UCSD-AML1 (cell line): Measurements from ENCODE around the gene EFHD2.
"Not testable (repeated sequence)": the region's sequence is repeated elsewhere in the genome, so short reads cannot be mapped to it uniquely, and the experiment has no call there.

Experiments used
- DNase-seq: peaks from one replicate; lab custom pipeline; 2025; ENCODE audit not compliant: unreplicated experiment; lab: John Stamatoyannopoulos, UW

The EFHD2 gene, protein sequence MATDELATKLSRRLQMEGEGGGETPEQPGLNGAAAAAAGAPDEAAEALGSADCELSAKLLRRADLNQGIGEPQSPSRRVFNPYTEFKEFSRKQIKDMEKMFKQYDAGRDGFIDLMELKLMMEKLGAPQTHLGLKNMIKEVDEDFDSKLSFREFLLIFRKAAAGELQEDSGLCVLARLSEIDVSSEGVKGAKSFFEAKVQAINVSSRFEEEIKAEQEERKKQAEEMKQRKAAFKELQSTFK

DNA sequence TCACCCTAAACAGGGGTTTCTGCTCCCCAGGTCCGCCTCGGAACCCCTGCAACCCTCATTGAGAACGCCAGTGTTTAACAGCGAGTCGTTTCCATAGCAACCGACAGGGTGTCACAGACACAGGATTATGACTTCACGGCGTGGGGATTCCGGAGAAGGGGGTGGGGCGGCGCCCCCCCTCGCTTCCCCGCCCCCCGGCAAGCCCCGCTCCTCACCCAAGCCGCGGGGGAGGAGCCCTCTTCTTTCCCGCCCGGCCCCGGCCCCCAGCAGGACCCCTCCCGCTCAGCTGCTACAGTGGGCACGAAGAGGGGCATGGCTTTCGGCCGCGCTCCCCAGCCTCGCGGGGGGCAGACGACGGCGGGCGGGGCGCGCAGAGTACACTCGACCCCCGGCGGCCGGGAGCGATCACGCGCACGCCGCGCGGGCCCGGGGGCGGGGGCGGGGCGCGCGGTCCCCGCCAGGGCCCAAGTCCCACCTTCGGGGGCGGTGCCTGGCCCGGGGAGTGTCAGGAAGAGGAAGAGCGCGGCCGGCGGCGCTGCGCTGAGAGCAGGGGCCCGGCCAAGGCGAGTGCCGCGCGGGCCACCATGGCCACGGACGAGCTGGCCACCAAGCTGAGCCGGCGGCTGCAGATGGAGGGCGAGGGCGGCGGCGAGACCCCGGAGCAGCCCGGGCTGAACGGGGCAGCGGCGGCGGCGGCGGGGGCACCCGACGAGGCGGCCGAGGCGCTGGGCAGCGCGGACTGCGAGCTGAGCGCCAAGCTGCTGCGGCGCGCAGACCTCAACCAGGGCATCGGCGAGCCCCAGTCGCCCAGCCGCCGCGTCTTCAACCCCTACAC, at the start of gene EFHD2:
Gene EFHD2, plus strand, starts transcription at position 501 of the 835 bp plus-strand sequence. Its CDS starts 84 bp downstream, at position 585.
- DNase-seq, result peak; percentile 82

DNA sequence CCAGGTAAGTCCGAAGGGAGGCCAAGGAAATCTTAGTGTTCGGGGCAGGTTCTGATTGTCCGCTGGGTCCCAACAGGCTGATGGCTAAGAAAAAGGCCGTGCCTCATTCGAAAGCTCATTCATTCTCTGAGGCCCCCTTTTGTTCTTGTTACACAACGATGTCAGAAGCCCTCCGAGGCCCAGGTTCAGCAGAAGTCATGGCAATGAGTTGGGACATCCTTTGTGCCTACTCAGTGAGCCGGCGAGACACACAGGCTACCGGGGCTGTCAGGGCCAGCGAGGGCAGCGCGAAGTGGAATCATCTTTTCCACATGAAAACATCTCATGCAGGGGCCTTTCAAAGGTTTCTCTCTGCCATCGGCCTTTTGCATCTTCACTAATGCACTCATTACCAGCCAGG, 49.0 kb upstream of the EFHD2 start:
- no peak for DNase-seq

DNA sequence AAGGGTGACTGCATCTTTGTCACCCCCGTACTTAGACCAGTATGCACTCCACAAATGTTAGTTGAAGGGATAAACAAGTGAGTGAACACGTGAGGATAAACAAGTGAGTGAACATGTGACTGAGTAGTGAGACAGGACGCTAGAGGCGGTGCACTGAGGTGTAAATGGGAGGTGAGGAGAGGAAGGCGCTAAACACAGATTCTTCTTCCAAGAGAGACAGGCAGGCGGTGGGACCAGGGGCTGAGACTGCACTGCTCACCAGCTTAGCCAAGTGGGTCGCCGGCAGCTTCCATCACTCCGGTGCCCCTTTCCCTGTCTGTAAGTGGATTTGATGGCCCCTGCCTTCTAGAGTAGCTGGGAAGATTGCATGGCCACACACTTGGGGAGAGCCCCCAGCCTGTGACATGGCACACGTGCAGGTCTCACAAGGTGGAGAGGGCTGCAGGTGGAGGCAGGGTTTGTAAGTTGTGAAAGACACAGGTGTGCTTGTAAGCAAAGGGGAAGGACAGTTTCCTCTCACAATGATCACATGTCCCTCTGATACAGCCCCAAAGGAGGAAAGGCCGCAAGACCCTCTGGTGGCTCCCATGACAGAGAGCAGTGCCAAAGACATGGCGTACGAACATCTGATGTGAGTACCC, 47.5 kb upstream of the EFHD2 start:
- DNase-seq, result no peak

DNA sequence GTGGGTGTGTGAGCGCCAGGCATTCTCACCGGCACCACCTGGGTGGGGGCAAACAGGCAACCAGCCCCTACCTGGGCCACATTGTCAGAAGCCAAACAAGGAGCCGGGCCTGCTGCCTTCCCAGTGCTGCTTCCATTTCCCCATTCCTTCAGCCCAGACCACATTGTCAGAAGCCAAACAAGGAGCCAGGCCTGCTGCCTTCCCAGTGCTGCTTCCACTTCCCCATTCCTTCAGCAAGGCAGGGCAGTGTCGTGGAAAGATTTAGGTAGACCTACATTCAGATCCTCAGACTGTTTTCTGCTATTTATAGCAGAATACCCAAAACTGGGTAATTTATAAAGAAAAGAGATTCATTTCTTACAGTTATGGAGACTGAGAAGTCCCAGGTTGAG, 47.0 kb upstream of the EFHD2 start:
- peak; percentile 19 for DNase-seq

DNA sequence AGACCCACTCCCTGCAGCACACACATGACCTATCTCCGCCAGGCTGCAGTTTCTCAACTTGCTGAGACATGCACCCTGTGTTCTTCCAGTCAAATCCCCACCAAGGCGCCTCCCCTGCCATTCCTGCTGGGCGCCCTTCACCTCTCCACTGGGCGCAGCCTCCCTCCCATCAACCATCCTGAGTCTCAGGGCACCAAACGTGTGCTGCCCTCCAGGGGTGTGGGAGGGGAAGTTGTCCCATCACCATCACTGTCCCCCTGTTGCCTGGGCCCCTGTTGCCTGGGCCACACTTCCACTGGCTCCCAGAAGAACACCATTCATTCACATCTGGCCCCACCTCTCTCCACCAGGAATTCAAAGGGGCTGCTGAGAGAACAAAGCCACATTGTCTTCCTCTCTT, 44.9 kb upstream of the EFHD2 start:
- peak; percentile 48 for DNase-seq

DNA sequence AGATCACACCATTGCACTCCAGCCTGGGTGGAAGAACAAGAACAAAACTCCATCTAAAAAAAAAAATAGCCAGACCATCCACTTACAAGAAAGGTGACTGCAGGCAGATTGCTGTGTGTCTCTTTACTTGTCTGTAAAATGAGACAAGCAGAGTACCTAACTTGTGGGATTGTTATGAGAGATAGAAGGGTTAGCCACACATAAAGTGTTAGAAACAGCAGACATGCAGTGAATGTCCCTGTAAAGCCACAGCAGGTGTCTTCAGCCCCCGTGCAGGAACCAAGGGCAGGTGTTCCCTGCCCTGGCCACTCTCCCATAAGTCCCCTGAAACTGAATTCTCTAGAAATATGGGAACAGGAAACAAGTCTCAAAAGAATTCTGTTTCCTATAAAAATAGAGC, 40.8 kb upstream of the EFHD2 start:
- DNase-seq, result no peak

DNA sequence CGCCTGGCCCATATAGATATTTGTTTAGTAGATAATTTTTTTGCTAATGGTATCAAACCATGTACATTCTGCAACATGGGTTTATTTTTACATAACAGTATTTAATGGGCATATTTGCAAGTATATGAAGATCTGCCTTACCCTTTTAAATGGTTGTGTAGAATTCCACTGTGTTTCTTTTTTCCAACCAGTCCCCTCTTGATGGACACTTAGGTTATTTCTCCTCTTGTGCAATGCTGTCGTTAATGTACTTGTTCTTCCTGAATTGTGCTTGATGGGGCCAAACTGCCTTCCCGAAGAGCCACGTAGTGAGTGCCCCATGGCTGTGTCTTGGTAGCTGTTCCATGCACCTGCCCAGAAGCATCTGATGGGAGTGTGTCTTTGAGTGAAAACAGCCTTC, 39.4 kb upstream of the EFHD2 start:
- DNase-seq, result no peak

DNA sequence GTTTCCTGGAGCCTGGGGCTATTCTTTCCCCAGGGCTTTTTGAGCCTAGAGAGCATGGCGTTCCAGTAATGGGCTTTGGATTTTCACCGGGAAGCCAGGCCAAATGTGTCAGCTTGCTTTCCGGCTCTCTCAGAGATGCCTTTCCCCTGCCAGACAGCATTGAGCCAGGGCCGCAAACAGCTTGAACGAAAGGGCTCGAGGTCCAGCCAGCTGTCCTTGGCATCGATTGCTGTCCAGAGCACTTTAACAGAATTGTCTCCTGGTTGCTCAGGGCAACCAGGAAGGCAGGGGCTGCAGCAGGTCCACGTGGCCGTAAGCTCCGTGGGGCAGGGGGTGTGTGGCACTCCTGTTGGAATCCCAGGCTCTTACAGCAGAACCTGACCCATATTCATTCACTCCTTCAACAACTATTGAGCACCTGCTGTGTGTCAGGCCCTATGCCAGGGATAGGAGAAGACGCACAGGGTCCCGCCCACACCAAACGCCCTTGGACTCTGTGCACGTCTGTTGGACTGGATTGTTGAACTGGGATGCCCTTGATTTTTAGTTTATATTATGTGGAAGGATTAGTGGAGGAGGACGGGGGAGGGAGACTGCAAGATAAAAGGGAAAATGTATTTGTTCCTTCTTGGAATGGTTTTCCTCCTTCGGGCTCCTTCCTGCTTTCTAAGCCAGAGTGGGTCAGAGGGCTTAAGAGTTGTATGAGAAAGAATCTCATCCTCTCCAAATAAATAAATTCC, 38.7 kb upstream of the EFHD2 start:
- no peak for DNase-seq

DNA sequence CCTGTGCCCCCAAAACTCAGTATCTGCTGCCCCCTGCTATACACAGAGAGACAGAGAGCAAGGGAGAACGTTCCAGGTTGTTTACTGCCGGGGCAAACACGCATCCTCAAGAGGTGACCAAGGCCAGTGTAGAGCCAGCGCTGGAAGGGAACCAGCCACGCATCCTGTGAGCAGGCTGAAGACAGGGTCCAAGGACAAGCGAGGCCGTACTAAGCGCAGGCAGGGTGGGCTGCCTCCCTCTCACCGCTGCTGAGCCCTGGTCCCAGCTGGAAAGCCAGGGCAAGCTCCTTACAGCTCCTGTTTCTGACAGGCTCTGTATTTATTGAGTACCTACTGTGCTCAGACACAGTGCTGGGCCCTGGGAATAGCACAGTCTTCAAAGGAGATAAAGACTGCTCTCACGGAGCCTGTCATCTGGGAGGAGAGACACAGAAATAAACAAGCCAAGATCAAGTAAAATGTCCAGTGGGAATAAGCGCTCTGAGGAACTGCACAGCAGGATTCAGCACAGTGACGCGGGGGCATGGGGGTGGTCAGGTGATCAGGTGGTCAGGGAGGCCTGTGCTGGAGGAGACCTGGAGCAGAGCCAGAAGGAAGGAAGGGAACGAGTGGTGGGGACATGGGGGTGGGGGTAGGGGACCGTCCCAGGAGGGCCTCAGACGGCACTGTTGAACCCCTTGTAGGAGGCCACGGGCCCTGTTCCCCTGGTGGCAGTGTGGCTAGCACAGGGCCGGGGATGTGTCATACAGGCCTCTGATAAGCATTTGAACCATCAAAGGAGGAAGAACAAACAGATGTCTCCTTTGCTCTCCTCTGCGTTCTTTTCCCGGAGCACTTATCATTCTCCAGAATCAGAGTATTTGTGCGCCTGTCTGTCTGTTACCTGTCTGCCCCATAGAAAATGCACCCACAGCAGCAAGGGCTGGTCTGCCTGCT, 37.8 kb upstream of the EFHD2 start:
- DNase-seq, result no peak

DNA sequence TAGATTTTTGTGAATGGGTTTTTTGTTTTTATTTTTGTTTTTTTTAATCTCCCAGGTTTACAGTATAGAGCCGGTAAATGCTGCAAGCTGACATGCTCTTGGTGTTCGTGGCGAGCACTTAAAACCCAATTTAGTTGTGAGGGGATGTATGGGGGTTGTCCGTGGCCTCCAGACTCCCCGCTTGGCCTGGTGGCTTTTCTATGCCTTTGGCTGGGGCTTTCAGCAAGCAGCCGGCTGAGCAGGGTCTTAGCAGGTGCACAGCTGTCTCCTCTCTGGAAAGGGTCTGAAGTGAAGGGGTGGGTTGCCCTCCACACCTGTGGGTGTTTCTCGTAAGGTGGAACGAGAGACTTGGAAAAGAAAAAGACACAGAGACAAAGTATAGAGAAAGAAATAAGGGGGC, 31.0 kb upstream of the EFHD2 start:
- no peak for DNase-seq

DNA sequence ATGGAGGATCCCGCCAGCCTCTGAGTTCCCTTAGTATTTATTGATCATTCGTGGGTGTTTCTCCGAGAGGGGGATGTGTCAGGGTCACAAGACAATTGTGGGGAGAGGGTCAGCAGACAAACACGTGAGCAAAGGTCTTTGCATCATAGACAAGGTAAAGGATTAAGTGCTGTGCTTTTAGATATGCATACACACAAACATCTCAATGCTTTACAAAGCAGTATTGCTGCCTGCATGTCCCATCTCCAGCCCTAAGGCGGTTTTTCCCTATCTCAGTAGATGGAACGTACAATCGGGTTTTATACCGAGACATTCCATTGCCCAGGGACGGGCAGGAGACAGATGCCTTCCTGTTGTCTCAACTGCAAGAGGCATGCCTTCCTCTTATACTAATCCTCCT, 30.5 kb upstream of the EFHD2 start:
- DNase-seq, result not testable (repeated sequence)

DNA sequence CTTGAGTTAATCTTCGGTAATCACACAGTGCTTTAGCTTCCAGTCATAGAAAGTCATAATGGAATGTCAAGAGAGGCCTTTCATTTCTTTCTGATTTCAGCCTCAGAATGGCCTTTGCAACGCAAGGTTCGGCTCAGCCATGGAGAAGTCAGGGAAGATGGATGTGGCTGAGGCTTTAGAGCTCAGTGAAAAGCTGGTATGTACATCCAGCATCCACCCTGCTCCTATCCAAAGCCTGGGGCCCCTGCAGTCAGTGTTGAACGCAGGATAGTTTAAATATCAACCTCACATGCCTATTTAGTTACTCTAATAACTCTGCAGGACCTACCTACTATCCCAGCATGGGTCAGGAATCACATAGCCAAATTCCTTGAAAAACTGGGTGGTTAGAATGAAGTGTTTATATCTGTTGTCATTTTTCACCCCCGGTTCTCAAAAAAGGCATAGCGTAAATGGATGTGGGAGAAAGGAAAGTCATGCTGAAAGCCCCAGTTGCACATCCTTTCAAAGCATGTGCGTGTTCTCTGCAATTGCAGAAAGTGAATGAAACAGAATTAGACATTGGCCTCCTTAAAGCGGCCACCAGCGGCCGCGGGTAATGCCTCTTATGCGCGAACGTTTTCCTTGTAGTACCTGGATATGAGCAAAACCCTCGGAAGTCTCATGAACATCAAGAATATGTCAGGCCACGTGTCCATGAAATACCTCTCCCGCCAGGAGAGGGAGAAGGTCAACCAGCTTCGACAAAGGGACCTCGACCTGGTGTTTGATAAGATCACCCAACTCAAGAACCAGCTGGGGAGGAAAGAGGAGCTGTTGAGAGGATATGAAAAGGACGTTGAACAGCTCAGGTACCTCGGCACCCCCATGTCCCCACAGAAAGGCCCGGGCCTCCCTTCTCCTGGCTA, 28.8 kb upstream of the EFHD2 start:
- DNase-seq, result no peak

DNA sequence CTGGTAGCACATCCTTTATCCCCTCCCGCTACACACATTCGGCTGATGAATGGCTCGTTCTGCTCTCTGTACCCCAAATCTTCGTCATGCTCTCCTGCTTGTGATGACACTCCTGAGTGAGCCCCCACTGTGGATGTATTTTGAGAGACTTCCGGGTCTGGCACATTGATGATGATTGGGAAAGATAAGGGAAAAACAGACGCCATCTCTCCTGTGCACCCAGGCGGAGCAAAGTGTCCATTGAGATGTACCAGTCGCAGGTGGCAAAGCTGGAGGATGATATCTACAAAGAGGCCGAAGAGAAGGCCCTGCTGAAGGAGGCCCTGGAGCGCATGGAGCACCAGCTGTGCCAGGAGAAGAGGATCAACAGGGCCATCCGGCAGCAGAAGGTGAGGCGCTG, 27.9 kb upstream of the EFHD2 start:
- no peak for DNase-seq

DNA sequence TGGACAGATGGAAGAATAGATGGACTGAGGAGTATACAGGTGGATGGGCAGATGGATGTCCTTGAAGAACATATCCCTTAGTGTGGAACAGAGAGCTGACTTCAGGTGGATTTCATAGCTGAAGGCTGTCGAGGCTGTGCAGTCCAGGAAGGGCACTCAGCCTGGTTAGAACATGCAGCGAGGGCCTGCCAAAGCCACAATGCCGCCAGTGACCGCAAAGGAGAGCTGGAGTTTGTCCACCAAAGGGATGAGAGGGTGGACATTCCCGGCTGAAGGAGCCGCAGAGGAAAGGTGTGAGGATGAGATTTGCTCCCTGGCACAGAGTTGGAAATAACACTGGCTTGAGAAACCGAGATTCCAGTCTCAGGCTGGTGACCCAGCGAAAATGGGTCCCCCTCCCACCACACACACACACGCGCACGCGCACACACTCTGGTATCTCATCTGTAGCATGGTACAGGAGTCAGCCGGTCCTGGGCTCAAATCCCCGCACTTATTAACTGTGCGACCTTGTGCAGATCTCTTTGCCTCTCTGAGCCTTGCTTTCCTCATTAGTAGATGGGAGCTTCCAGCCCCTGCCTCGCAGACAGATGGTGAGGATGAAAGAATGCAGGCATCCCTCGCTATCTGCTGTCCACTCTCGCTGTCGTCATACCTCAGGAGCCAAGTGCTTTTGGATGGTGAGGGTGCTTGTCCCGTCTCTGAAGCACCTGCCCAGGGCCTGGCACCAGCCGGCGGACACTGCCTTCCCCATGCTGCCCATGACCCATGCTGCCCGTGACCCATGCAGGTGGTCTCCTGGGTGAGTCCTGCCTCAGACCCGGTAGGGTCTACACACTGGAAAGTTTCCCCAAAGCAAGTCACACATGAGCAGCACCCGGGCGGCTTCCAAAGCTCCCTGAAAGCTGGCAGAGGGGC, 26.8 kb upstream of the EFHD2 start:
- DNase-seq, result no peak

DNA sequence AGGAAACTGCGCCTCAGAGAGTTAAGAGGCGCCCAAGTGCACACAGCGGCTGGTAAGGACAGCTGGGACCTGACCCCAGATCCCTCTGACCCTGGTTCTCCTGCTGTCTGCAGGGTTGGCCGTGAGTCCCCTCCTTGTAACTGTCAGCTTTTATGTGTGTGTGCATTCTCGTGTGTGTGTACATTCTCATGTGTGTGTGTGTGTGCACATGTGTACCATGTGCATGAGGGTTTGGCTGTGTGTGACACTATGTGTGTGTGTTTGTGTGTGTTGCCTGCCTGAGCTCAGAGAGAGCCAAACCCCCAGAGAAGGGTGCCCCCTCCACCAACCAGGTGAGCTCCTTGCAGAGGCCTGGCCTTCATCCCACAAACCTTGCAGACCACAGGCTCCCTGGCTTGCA, 25.9 kb upstream of the EFHD2 start:
- DNase-seq, result no peak

DNA sequence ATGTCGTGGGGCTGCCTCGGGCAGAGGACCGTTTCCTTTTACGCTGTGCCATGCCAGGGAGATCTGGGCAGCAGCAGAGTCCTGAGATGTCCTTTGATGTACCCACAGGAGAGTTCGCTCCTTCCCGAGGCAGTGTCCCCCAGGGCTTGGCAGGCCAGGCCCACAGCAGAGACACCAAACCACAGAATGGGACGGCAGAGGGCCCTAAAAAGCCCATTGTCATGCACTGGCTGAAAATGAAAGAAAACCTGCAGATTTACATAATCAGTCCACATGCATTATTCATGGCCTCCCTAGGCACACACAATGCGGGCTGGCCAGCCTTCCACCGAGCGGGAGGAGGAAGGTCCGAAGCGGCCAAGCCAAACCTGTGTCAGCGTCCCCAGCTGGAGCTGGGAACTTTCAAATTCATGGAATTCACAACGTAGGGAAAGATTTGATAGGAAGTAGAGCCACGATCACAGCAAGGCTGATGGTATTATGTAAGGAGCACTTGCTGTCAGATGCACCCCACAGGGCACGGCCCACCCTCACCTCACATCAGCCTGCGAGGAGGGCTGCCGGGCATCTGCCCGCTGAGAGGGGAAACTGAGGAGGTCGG, 25.3 kb upstream of the EFHD2 start:
- DNase-seq, result no peak

DNA sequence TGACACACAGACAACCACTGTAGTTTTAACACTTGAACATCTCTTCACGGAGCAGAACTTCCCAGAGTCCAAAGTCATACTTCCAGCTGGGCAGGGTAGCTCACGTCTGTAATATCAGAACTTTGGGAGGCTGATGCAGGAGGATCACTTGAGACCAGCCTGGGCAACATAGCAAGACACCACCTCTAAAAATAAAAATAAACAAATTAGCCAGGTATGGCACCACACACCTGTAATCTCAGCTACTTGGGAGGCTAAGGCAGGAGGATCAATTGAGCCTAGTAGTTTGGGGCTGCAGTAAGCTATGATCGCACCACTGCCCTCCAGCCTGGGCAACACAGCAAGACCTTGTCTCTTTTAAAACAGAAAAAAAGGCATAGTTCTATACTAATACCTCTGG, 24.3 kb upstream of the EFHD2 start:
- DNase-seq, result no peak
